IPS-18c (cell line): ENCODE data around the gene CACNA1C.

Experiments used
- H3K4me3 ChIP-seq: 2 replicates; pipeline ENCODE4 v1.7.0; 2013; ENCODE audit warnings: low read depth, mild to moderate bottlenecking, low read length, moderate library complexity; ENCODE audit not compliant: insufficient read depth
- H3K9me3 ChIP-seq: one replicate; pipeline ENCODE4 v1.6.1; 2013; ENCODE audit warnings: mild to moderate bottlenecking, low read length, moderate library complexity; ENCODE audit not compliant: control insufficient read depth, insufficient read depth

Gene CACNA1C

GRCh38 chr12:2640709-2641108 lies 587.9 kb downstream of the CACNA1C start:
- Histone ChIP-seq H3K9me3 (no peaks in the 10 kb centered on the region), H3K4me3 (no peak overlapping the region)

GRCh38 chr12:2641207-2641606 lies 588.4 kb downstream of the CACNA1C start:
- Histone ChIP-seq H3K9me3 (no peaks in the 10 kb centered on the region), H3K4me3 (no peak overlapping the region)

GRCh38 chr12:2641761-2642160 lies 589.0 kb downstream of the CACNA1C start:
- Histone ChIP-seq H3K9me3 (no peaks in the 10 kb centered on the region), H3K4me3 (no peak overlapping the region)

GRCh38 chr12:2642176-2642892 lies 589.5 kb downstream of the CACNA1C start:
- no peaks in the 10 kb centered on the region for H3K9me3 ChIP-seq

GRCh38 chr12:2642896-2643425 lies 590.2 kb downstream of the CACNA1C start:
- Histone ChIP-seq H3K4me3 (no peak overlapping the region), H3K9me3 (no peaks in the 10 kb centered on the region)

More at GRCh38 chr12:2642176-2642892, 589.5 kb downstream of the CACNA1C start:
- no peak overlapping the region for H3K4me3 ChIP-seq

GRCh38 chr12:2643576-2644135 lies 590.9 kb downstream of the CACNA1C start:
- no peak overlapping the region for H3K4me3 ChIP-seq
- H3K9me3 ChIP-seq, result no peaks in the 10 kb centered on the region

GRCh38 chr12:2644683-2645405 lies 592.1 kb downstream of the CACNA1C start:
- H3K4me3 ChIP-seq, result no peak overlapping the region
- H3K9me3 ChIP-seq, result no peaks in the 10 kb centered on the region

- Histone ChIP-seq H3K9me3 (no peaks in the 10 kb centered on the region), H3K4me3 (no peak overlapping the region)
Observed at GRCh38 chr12:2645460-2645859, 592.7 kb downstream of the CACNA1C start.

GRCh38 chr12:2646341-2646740 lies 593.6 kb downstream of the CACNA1C start:
- H3K9me3 ChIP-seq, result no peaks in the 10 kb centered on the region

GRCh38 chr12:2647186-2647585 lies 594.4 kb downstream of the CACNA1C start:
- H3K4me3 ChIP-seq, result no peak overlapping the region
- H3K9me3 ChIP-seq, result no peaks in the 10 kb centered on the region

More at GRCh38 chr12:2646341-2646740, 593.6 kb downstream of the CACNA1C start:
- no peak overlapping the region for H3K4me3 ChIP-seq

GRCh38 chr12:2648406-2648805 lies 595.6 kb downstream of the CACNA1C start:
- H3K4me3 ChIP-seq, result no peak overlapping the region
- H3K9me3 ChIP-seq, result no peaks in the 10 kb centered on the region

- H3K4me3 ChIP-seq, result no peak overlapping the region
- H3K9me3 ChIP-seq, result no peaks in the 10 kb centered on the region
Observed at GRCh38 chr12:2649201-2650030, 596.6 kb downstream of the CACNA1C start.

GRCh38 chr12:2650261-2651067 lies 597.7 kb downstream of the CACNA1C start:
- Histone ChIP-seq H3K4me3 (no peak overlapping the region), H3K9me3 (no peaks in the 10 kb centered on the region)

- H3K9me3 ChIP-seq, result no peaks in the 10 kb centered on the region
- H3K4me3 ChIP-seq, result no peak overlapping the region
Observed at GRCh38 chr12:2651068-2651965, 598.5 kb downstream of the CACNA1C start.

GRCh38 chr12:2652011-2652400 lies 599.2 kb downstream of the CACNA1C start:
- H3K9me3 ChIP-seq, result no peaks in the 10 kb centered on the region
- no peak overlapping the region for H3K4me3 ChIP-seq
